GM12874 (cell line): Measurements from ENCODE around the gene SHROOM3.

Experiments used
- CTCF ChIP-seq: IDR thresholded peaks from 2 replicates; pipeline ENCODE4 v1.5.1; 2011; ENCODE audit warnings: low read depth, mild to moderate bottlenecking, control low read depth, low read length, moderate library complexity; ENCODE audit not compliant: insufficient read depth

SHROOM3 gene

DNA sequence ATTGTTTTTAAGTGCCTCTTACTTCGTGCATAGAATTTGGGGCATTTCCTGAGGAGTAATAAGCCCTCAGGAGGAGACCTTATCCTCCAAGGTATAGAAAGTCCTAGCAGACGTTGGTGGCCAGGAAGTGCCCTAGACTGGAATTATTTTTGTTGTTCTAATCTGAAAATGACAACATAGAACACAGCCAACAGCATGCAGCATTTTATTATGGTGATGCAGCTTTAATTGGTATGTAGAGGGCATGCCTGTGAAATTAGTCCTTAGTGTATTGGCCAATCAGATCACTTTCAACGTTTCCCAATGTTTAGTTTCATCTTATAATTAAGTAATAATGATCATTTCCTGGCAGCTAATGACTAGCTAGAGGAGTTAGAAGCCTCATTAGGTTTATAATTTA is 199.2 kb downstream of the SHROOM3 start:
- no peak for TF ChIP-seq CTCF

GRCh38 chr4:76637712-76638361 is 202.8 kb downstream of the SHROOM3 start:
- TF ChIP-seq CTCF, result no peak

DNA sequence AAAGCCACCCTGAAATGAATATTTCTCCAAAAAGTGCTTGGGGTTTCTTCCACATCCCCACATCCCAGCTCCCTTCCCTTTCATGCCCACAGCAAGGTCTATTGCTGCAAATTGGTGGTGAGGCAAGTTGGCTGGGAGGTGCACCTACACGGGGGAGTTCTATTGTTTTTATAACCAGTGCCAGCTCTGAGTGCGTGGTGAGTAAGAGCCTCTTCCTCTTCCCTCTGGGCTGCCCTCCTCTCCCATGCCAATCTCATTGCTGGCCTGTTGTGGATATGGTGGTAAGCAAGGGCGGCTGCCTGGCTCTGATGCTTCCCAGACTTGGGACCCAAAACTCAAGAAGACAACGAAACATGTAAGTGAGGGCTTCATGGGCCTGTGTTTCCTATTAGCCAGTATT is 204.3 kb downstream of the SHROOM3 start:
- TF ChIP-seq CTCF, result no peak

DNA sequence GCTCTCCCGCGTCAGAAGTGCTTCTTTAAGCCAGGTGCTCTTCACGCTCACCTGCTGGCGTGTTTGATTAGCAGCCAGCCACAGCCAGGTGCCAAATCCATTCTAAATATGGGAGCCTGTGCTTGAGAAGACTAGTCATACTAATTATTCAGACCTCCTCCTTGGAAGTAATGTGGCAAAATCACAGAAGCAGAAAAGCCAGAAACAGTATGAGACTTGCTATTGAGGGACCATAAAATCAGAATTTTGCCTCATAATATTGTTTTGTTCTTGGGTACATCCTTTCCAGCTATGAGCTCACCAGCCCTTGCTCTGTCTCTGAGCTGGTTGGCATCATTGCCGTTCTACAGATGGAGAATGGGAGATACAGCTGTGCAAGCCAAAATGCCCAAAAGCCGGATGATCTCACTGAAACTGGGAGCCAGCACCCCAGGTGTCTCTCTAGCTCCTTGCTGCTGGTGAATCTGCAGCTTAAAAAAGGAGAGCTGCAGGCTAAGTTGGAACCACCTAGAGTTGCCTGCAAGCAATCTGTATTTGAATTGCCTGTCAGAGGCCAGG is 205.4 kb downstream of the SHROOM3 start:
- no peak for TF ChIP-seq CTCF

- no peak for TF ChIP-seq CTCF
Observed at GRCh38 chr4:76641351-76641750, 206.3 kb downstream of the SHROOM3 start.

GRCh38 chr4:76641758-76642157 is 206.7 kb downstream of the SHROOM3 start:
- no peak for TF ChIP-seq CTCF

- TF ChIP-seq CTCF, result no peak
Observed at GRCh38 chr4:76644831-76645485, 209.9 kb downstream of the SHROOM3 start.
